Activated effector memory CD4-positive, alpha-beta T cell treated with Interleukin-2 at 50 U/mL for 16 hours (primary cell): ENCODE results near the gene STXBP5L.
"Not testable (repeated sequence)": the region's sequence is repeated elsewhere in the genome, so short reads cannot be mapped to it uniquely, and the experiment has no call there.

Source experiments
- DNase-seq: peaks from one replicate; pipeline ENCODE4 v3.0.0-alpha.2; 2020

Gene STXBP5L

DNA sequence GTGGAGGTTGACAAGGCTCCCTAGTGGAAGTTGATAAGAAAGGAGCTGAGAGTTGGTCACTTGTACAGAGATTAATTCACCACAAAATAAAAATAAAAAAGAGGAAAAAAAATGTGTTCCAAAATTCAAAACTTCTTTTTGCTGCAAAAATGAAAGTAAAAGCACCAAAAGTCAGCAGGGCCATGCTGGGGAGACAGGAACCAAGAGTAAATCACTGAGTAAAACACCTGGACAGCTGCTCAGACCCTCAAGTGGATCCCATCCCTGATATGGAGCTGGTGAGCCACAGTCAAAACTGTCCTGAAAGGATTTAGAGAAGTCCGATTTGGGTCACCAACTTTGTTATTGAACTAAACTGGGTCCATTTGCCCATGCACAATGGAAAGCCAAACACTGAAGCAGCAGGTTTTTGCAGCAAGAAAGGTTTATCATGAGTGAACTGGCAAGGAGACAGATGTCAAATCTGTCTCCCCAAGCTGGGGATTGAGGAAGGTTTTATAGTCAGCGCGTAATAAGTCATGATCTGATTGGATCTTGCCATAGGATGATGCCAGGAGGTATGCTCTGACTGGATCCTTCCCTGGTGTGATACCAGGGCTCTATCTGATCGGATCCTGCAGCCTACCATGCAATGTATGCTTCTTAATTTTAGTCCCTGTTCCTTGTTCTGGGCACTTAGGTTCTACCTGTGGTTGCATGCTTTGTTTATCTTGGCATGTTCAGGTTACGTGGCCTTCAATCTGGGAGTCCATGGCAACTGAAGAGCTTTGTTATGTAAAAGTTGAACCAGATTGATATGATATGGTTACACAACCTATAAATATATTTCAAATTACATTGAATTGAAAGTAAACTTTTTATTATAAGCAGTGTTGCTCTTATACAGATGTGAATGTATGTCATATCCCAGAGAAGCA lies 324.6 kb downstream of the STXBP5L start:
- DNase-seq, result no peak

DNA sequence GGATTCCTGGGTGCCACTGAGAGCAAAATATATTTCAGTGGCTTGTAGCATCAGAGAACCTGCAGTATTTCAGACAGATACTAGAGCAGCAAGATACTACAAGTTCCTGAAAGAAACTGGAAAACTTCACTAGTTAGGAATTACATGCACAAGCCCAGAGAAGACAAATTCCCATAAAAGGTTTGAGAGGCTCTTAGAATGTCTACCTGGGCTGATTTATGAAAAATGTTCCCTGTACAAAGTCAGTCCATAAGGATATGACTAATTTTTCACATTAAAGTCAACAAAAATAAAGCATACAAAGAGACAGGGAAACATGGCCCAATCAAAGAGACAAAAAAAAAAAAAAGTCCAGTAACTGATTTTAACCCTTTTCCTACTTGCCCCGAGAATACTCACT lies 335.2 kb downstream of the STXBP5L start:
- DNase-seq, result no peak

GRCh38 chr3:121252676-121253075 lies 344.7 kb downstream of the STXBP5L start:
- no peak for DNase-seq

DNA sequence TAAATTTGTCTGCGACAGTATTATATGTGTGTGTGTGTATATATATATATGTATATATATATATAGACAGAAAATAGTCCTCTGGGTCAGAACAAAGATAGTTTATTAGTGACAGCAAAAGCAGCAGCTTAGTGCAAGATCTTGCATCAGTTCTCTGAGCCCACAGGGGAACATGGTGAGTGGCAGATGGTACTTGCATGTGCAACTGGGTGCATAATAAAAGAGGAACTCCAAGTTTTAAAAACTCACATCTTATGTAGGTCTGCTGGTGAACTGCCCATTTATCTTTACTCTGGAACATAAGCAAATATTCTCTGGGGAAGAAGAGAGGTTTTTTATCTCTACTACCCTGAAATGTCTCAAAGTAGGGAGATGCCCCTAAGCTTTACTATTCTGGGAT lies 361.4 kb downstream of the STXBP5L start:
- DNase-seq, result no peak

DNA sequence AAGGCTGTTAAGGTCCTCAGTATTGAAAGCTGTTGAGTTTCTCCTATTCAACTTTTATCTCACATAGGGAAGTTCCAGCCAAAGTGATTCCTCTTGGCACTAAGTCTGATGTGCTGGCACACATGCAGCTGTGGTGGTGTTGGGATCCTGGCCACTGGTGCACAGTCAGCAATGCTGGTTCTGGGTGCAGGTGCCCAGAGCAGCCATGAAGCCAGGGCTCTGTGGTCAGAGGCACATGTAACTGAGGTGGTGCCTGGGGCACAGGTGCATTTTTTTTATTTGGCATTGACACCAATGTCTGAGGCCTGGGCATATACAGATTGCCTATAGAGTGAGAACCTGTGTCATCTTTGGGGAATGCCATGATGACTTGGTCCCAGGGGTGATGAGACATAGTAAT lies 366.4 kb downstream of the STXBP5L start:
- no peak for DNase-seq

DNA sequence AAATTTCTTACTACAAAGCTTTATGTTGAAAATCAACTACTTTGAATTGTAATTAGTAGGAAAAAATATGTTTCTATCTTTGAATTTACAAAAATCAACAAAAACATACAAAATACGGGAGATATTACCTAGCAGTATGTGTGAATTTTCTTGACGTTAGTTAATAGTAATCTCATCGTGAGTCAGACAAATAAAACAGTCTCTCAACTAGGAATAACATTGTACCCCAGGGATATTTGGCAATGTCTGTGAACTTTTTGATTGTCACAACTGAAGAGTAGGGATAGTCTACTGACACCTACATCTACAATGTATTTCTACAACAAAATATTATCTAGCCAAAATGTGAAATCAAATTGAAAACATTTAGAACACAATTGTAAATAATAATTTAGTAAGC lies 387.4 kb downstream of the STXBP5L start:
- DNase-seq, result no peak

- DNase-seq, result no peak
Observed at GRCh38 chr3:121295979-121296378, 388.0 kb downstream of the STXBP5L start.

- no peak for DNase-seq
Observed at GRCh38 chr3:121324320-121324719, 416.3 kb downstream of the STXBP5L start.

DNA sequence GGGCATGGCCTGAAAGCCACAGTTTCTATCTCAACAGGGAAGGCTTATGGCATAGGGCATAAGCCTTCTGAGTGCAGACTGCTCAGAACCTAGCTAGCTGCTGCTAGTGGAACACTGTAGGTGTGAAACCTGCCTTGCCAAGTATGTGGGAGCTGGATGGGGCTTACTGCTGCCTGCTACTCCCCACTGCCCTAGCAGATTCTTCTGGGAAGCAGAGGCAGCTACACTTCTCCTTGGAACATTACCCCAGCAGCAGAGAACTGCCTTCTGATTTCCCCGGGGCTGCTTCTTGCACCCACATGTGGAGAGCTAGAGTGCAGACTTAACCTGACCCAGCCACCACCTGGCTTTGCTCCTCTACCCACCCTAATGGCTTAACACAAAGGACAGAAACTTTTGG lies 422.1 kb downstream of the STXBP5L start:
- DNase-seq, result no peak

DNA sequence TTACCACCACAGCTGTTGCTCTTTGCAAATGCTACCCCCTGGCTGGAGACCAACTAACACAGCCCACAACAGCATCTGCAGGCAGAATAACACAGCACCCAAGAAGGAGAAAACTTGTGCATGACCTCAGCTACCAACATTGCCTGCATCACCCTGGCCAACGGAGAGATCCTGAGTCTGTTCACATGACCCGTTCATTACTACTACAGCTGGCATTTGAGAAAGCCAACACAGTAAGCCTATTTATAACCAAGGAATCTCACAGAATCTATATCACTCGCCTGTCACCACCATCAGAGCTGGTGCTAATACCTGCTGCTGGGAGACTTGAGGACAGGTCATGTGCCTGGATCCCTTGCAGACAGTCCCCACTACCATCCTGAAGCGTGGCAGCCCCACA lies 422.6 kb downstream of the STXBP5L start:
- DNase-seq, result no peak

DNA sequence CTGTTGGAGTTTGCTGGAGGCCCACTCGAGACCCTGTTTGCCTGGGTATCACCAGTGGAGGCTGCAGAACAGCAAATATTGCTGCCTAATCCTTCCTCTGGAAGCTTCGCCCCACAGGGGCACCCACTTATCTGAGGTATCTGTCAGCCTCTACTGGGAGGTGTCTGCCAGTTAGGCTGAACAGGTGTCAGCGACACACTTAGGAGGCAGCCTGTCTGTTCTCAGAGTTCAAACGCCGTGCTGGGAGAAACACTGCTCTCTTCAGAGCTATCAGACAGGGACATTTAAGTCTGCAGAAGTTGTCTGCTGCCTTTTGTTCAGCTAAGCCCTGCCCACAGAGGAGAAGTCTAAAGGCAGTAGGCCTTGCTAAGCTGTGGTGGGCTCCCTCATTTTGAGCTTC lies 448.0 kb downstream of the STXBP5L start:
- not testable (repeated sequence) for DNase-seq

- DNase-seq, result no peak
Observed at GRCh38 chr3:121362035-121362734, 454.2 kb downstream of the STXBP5L start.

DNA sequence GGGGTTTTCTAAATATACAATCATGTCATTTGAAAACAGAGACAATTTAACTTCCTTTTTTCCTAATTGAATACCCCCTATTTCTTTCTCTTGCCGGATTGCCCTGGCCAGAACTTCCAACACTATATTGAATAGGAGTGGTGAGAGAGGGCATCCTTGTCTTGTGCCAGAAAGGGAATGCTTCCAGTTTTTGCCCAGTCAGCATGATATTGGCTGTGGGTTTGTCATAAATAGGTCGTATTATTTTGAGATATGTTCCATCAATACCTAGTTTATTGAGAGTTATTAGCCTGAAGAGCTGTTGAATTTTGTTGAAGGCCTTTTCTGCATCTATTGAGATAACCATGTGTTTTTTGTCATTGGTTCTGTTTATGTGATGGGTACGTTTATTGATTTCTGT lies 480.3 kb downstream of the STXBP5L start:
- not testable (repeated sequence) for DNase-seq

GRCh38 chr3:121395967-121396366 lies 488.0 kb downstream of the STXBP5L start:
- DNase-seq, result not testable (repeated sequence)

DNA sequence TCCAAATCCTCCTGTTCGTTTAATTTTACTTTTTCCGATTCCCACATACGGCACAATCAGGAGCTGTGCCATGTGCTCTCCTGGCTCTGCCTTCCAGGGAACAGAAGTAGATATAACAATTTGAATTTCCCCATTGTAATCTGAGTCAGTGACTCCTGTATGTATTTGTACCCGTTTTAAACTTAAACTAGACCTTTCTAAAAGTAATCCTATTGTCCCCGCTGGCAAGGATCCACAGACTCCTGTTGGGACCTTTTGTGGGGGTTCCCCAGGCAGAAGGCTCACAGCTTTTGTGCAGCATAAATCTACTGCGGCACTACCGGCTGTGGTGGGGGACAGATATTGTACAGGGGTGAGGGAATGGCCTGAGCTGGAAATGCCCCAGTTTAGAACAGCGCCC lies 490.0 kb downstream of the STXBP5L start:
- not testable (repeated sequence) for DNase-seq

- DNase-seq, result no peak
Observed at GRCh38 chr3:121399820-121400219, 491.8 kb downstream of the STXBP5L start.

DNA sequence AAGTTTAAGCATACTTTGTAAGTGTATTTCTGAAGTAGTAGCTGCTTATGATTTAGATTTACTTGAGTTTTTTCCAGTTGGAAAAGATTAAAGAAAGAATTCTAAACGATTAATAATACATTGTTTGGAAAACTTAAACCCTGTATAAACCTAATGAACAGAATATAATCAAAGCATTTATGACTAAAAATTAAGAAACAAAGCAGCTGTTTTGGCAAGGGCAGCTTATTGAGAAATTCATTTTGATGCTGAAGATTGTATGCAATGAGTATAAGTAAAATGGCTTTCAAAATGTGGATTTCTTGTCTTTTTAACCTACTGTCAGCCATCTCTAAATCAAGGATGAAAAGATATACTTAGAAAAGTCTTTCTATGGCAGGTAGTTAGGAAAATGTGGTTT lies 497.6 kb downstream of the STXBP5L start:
- DNase-seq, result no peak

- no peak for DNase-seq
Observed at GRCh38 chr3:121411523-121411922, 503.5 kb downstream of the STXBP5L start.

- no peak for DNase-seq
Observed at GRCh38 chr3:121414924-121415323, 506.9 kb downstream of the STXBP5L start.

GRCh38 chr3:121418182-121418581 lies 510.2 kb downstream of the STXBP5L start:
- no peak for DNase-seq

GRCh38 chr3:121424549-121424948 lies 516.5 kb downstream of the STXBP5L start:
- no peak for DNase-seq

DNA sequence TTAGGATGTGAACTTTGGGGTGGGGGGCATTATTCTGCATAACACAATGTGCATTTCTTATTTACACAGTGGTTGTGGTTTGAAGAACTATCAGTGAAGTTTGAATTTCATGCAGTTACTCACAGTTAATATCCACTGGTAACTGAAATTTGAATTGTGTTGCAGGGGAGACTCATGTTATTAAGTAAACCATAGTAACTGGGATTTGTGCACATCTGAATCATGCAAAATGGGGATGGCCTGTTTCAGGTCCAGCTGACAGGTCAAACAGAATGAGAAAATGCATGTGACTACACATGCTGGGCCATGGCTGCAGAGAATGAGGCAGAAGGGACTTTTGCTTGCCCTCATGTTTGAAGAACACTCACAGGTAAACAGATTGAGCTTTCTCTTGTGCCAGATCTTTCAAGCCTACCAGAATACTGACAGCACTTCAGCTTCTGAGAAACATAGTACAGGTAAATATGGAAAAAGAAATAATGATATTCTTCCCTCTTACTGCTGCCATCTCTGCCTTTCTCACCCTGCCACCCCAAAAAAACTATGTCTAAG lies 522.7 kb downstream of the STXBP5L start:
- DNase-seq, result no peak

GRCh38 chr3:121431726-121432517 lies 523.9 kb downstream of the STXBP5L start:
- DNase-seq, result peak; percentile 11
